ENCODE measurements around the gene DCC. TPM values are rescaled to one million over a fixed set of nuclear protein-coding genes. Genes with fewer than 3 reads are reported as not detected.

The DCC gene
- total and polyA plus RNA-seq, 2 donors from 2014 or later = 3.9 TPM; not detected in 1

DNA sequence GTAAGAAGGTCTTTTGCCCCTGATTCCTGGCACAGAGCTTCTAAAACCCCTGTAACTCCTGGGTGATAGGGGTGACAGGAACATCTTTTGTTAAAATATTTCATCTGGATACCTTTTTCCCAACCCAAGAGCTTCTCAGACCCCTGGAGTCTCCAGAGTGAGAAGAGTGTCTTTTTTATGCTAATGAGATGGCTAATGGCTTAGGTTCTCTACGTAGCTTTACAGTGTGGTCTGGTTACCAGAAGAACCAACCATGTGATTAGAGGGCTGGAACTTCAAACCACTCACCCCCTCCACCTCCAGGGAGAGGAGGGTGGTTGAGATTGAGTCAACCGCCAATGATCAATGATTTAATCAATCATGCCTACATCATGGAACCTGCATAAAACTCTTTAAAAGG, 16.2 kb upstream of the DCC start:
- no peak overlapping the region for H3K4me3 ChIP-seq (ENCODE audit: low read length in 3 of 3)
- TF ChIP-seq, protein P1, sequence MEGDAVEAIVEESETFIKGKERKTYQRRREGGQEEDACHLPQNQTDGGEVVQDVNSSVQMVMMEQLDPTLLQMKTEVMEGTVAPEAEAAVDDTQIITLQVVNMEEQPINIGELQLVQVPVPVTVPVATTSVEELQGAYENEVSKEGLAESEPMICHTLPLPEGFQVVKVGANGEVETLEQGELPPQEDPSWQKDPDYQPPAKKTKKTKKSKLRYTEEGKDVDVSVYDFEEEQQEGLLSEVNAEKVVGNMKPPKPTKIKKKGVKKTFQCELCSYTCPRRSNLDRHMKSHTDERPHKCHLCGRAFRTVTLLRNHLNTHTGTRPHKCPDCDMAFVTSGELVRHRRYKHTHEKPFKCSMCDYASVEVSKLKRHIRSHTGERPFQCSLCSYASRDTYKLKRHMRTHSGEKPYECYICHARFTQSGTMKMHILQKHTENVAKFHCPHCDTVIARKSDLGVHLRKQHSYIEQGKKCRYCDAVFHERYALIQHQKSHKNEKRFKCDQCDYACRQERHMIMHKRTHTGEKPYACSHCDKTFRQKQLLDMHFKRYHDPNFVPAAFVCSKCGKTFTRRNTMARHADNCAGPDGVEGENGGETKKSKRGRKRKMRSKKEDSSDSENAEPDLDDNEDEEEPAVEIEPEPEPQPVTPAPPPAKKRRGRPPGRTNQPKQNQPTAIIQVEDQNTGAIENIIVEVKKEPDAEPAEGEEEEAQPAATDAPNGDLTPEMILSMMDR (IDR thresholded peaks at IDR 0.05; ENCODE audit: borderline replicate concordance, extremely low read depth, insufficient read depth) = no peak
- FAIRE-seq = no peak
- no peaks in the 10 kb centered on the region for H3K27me3 ChIP-seq (ENCODE audit: control insufficient read depth, insufficient read depth, low read length)
- no peaks in the 10 kb centered on the region for H3K4me1 ChIP-seq (ENCODE audit: control insufficient read depth in 2 of 3, insufficient read depth in 2 of 3, low read depth in 1 of 3, low read length in 3 of 3)
- H3K27ac ChIP-seq (ENCODE audit: low read depth in 2 of 2, low read length in 2 of 2) = no peak overlapping the region
- intact Hi-C loops (cut with DNase I) = no loop called here
- no peaks in the 10 kb centered on the region for H3K9me3 ChIP-seq (ENCODE audit: control insufficient read depth in 2 of 3, insufficient read depth in 1 of 3, low read length in 3 of 3)
- H3K36me3 ChIP-seq (ENCODE audit: control insufficient read depth in 2 of 3, insufficient read depth in 3 of 3, low read length in 3 of 3) = no peaks in the 10 kb centered on the region
- no peak for DNase-seq
- no peak overlapping the region for H3K9ac ChIP-seq (ENCODE audit: low read length in 3 of 3)

DNA sequence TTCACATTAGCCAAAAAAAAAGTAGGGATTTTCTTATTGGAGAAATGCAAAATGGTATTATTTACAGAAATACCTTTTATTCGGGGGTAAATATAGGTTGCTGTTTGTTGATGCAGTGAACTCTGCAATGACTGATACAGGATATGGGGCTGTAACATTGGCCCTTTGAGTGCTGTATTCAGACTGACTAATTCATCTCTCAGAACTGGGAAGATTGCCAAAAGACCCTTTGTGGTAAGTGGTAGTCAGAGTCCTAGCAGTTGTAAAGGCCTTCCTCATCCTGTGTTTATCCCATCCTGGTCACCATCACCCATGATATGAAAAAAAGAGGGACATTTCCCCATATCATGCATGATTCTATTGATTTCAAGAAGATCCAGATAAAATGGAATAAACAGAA, 14.0 kb upstream of the DCC start:
- Histone ChIP-seq H3K36me3 (ENCODE audit: control insufficient read depth in 2 of 3, insufficient read depth in 3 of 3, low read length in 3 of 3) (no peaks in the 10 kb centered on the region), H3K4me3 (ENCODE audit: low read length in 3 of 3) (no peak overlapping the region), H3K27ac (ENCODE audit: low read depth in 2 of 2, low read length in 2 of 2) (no peak overlapping the region), H3K4me1 (ENCODE audit: control insufficient read depth in 2 of 3, insufficient read depth in 2 of 3, low read depth in 1 of 3, low read length in 3 of 3) (no peaks in the 10 kb centered on the region), H3K9ac (ENCODE audit: low read length in 3 of 3) (no peak overlapping the region), H3K9me3 (ENCODE audit: control insufficient read depth in 2 of 3, insufficient read depth in 1 of 3, low read length in 3 of 3) (no peaks in the 10 kb centered on the region), H3K27me3 (ENCODE audit: control insufficient read depth, insufficient read depth, low read length) (no peaks in the 10 kb centered on the region)
- FAIRE-seq (no peak), DNase-seq (peak in 1 of 5 donors; percentile 15)
- TF ChIP-seq, protein P1 (IDR thresholded peaks at IDR 0.05; ENCODE audit: borderline replicate concordance, extremely low read depth, insufficient read depth) = no peak
- intact Hi-C loops (cut with DNase I) = no loop called here

DNA sequence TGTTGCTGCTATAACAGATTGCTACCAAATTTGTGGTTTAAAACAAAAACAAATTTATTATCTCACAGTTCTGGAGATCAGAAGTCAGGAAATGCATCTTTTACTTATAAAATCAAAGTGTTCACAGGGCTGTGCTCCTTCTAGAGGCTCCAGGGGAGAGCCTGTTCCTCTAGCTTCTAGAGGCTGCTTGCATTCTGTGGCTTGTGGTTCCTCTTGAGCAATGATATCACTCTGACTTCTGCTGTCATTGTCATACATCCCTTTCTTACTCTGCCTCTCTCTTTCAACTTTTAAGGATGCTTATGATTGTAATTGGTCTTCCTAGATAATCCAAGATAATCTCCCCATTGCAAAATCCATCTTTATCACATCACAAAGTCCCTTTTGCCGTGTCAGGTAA, 6.1 kb upstream of the DCC start:
- Histone ChIP-seq H3K27me3 (ENCODE audit: control insufficient read depth, insufficient read depth, low read length) (no peaks in the 10 kb centered on the region), H3K4me3 (ENCODE audit: low read length in 3 of 3) (no peak overlapping the region), H3K36me3 (ENCODE audit: control insufficient read depth in 2 of 3, insufficient read depth in 3 of 3, low read length in 3 of 3) (no peaks in the 10 kb centered on the region), H3K9ac (ENCODE audit: low read length in 3 of 3) (no peak overlapping the region), H3K9me3 (ENCODE audit: control insufficient read depth in 2 of 3, insufficient read depth in 1 of 3, low read length in 3 of 3) (peaks cover 0 to 4% (median 0%) of the 10 kb centered on the region in 3 donors), H3K27ac (ENCODE audit: low read depth in 2 of 2, low read length in 2 of 2) (no peak overlapping the region), H3K4me1 (ENCODE audit: control insufficient read depth in 2 of 3, insufficient read depth in 2 of 3, low read depth in 1 of 3, low read length in 3 of 3) (no peaks in the 10 kb centered on the region)
- DNase-seq = no peak
- intact Hi-C loops (cut with DNase I) = no loop called here
- no peak for FAIRE-seq
- TF ChIP-seq, protein P1 (IDR thresholded peaks at IDR 0.05; ENCODE audit: borderline replicate concordance, extremely low read depth, insufficient read depth) = no peak

DNA sequence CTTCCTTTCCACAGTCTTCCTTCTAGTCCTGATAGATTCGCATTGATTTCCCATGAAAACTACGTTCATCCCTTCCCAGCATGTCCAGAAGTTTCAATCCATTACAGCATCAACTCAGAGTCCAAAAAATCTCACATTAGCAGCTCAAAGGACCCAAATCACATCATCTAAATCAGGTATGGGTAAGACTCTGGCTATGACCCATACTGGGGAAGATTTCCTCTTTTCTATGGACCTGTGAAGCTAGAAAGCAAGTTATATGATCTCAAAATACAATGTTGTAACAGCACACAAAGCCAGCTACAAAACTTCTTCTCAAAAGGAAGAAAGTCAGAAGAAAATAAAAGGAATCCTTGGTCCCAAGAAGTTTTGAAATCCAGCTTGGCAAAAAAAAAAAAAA, 5.7 kb upstream of the DCC start:
- no peak overlapping the region for H3K4me3 ChIP-seq (ENCODE audit: low read length in 3 of 3)
- H3K9me3 ChIP-seq (ENCODE audit: control insufficient read depth in 2 of 3, insufficient read depth in 1 of 3, low read length in 3 of 3) = peaks cover 0 to 4% (median 0%) of the 10 kb centered on the region in 3 donors
- no peak overlapping the region for H3K27ac ChIP-seq (ENCODE audit: low read depth in 2 of 2, low read length in 2 of 2)
- no peak for DNase-seq
- intact Hi-C loops (cut with DNase I) = no loop called here
- H3K27me3 ChIP-seq (ENCODE audit: control insufficient read depth, insufficient read depth, low read length) = peaks cover 2% of the 10 kb centered on the region
- no peaks in the 10 kb centered on the region for H3K4me1 ChIP-seq (ENCODE audit: control insufficient read depth in 2 of 3, insufficient read depth in 2 of 3, low read depth in 1 of 3, low read length in 3 of 3)
- no peak overlapping the region for H3K9ac ChIP-seq (ENCODE audit: low read length in 3 of 3)
- TF ChIP-seq, protein P1 (IDR thresholded peaks at IDR 0.05; ENCODE audit: borderline replicate concordance, extremely low read depth, insufficient read depth) = no peak
- FAIRE-seq = no peak
- no peaks in the 10 kb centered on the region for H3K36me3 ChIP-seq (ENCODE audit: control insufficient read depth in 2 of 3, insufficient read depth in 3 of 3, low read length in 3 of 3)

Data from kidney (tissue), 14 donors.